ENCODE data around the gene CSNK1G2. TPM values are rescaled to one million over a fixed set of nuclear protein-coding genes. Genes with fewer than 3 reads are reported as not detected.
"Not testable (repeated sequence)": the region's sequence is repeated elsewhere in the genome, so short reads cannot be mapped to it uniquely, and the experiment has no call there.

CSNK1G2 gene
- polyA plus RNA-seq, 1 donor from 2014 or later: 110 TPM

- Histone ChIP-seq H2AFZ (ENCODE audit: low read depth, low read length) (no peak overlapping the region), H3K27me3 (ENCODE audit: insufficient read depth, low read depth, low read length) (no peaks in the 10 kb centered on the region), H3K9me2 (ENCODE audit: insufficient read depth, low read length) (no peaks in the 10 kb centered on the region), H3F3A (ENCODE audit: insufficient read depth, low read length, poor library complexity, severe bottlenecking) (no peaks in the 10 kb centered on the region), H3K27ac (ENCODE audit: low read length) (no peak overlapping the region), H3K79me2 (replicated peaks; ENCODE audit: insufficient read depth, low read length) (no peaks in the 10 kb centered on the region), H3K4me3 (ENCODE audit: low read length) (no peak overlapping the region), H3K9ac (ENCODE audit: low read length) (no peak overlapping the region), H3K9me3 (ENCODE audit: low read length) (no peaks in the 10 kb centered on the region), H4K20me1 (ENCODE audit: insufficient read depth) (no peaks in the 10 kb centered on the region), H3K4me2 (ENCODE audit: low read length) (no peak overlapping the region), H3K36me3 (ENCODE audit: insufficient read depth, low read length) (no peaks in the 10 kb centered on the region)
- TF ChIP-seq REST (IDR thresholded peaks at IDR 0.05; ENCODE audit: borderline replicate concordance) (no peak), SMC3 (conservative IDR thresholded peaks at IDR 0.05; ENCODE audit: poor library complexity) (no peak), CTCF (IDR thresholded peaks at IDR 0.05; ENCODE audit: poor library complexity, severe bottlenecking) (no peak), EP300 (conservative IDR thresholded peaks at IDR 0.05; ENCODE audit: poor library complexity, severe bottlenecking) (no peak), POLR2AphosphoS5 (IDR thresholded peaks at IDR 0.05) (no peak), TAF1 (IDR thresholded peaks at IDR 0.05; ENCODE audit: low read depth) (no peak), EZH2 (IDR thresholded peaks at IDR 0.05; ENCODE audit: borderline replicate concordance, insufficient read depth, low read length, poor library complexity, severe bottlenecking) (no peak), RAD21 (conservative IDR thresholded peaks at IDR 0.05) (no peak), MXI1 (conservative IDR thresholded peaks at IDR 0.05; ENCODE audit: poor library complexity, severe bottlenecking) (no peak)
Observed at GRCh38 chr19:1987197-1988187, 46.5 kb downstream of the CSNK1G2 start.

GRCh38 chr19:1988464-1988863 lies 47.5 kb downstream of the CSNK1G2 start:
- H3K4me2 ChIP-seq (ENCODE audit: low read length); H3K36me3 ChIP-seq (ENCODE audit: insufficient read depth, low read length); H3K27ac ChIP-seq (ENCODE audit: low read length); H3F3A ChIP-seq (ENCODE audit: insufficient read depth, low read length, poor library complexity, severe bottlenecking); H4K20me1 ChIP-seq (ENCODE audit: insufficient read depth); H3K27me3 ChIP-seq (ENCODE audit: insufficient read depth, low read depth, low read length); H3K9me2 ChIP-seq (ENCODE audit: insufficient read depth, low read length); H3K79me2 ChIP-seq (replicated peaks; ENCODE audit: insufficient read depth, low read length); H3K9ac ChIP-seq (ENCODE audit: low read length); H3K4me3 ChIP-seq (ENCODE audit: low read length); H2AFZ ChIP-seq (ENCODE audit: low read depth, low read length); H3K9me3 ChIP-seq (ENCODE audit: low read length): not testable (repeated sequence)

Measured in neural cell (in vitro differentiated cells).